ENCODE results near the gene HDGF.

Gene HDGF

DNA sequence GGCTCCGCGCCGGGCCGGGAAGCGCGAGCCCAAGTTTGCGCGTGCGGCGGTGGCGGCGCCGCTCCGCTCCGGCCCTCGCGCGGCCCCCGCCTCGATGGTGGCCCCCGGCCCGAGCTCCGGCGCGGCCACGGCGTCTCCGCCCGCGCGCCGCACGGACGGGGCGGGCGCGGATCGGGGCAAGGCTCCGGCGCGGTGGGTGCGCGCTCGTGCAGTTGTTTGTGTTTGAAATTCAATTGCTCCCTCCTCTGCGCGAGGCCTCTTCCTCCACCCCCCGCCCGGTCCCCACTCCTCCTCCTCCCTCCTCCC is at the start of gene HDGF:
Gene HDGF, minus strand, starts transcription at position 225 of the 306 bp plus-strand sequence. CDS start 246 bp downstream, outside the sequence.
- no peak for DNase-seq

DNA sequence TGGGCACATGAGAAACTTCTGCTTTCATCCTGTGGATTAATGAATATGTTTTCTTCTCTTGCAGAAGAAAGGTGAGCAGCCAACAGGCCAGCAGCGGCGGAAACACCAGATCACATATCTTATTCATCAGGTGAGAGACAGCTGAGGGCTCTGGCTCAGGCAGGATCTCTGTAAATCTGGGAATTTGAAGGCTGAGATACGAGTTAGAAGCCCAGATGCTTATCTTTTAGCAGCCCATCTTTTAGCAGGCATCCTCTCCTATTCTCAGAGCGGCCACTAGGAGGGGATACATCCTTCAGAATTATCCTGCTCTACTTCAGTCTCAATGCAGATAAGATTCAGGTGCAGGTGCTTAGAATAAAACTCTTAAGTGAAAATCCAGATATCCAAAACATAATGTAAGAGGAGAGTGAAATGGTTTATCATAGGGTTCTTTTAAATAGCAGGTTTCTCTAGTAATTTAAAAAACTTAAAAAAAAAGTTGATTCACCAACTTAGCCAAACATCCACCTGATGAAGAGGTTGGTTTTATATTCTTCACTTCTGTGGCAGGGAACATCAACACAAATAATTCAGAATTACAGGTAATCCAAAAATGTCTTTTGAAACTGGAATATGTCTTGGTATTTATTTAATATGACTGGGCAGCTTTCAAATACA is 45.9 kb upstream of the HDGF start:
- peak; percentile 2 for DNase-seq

DNA sequence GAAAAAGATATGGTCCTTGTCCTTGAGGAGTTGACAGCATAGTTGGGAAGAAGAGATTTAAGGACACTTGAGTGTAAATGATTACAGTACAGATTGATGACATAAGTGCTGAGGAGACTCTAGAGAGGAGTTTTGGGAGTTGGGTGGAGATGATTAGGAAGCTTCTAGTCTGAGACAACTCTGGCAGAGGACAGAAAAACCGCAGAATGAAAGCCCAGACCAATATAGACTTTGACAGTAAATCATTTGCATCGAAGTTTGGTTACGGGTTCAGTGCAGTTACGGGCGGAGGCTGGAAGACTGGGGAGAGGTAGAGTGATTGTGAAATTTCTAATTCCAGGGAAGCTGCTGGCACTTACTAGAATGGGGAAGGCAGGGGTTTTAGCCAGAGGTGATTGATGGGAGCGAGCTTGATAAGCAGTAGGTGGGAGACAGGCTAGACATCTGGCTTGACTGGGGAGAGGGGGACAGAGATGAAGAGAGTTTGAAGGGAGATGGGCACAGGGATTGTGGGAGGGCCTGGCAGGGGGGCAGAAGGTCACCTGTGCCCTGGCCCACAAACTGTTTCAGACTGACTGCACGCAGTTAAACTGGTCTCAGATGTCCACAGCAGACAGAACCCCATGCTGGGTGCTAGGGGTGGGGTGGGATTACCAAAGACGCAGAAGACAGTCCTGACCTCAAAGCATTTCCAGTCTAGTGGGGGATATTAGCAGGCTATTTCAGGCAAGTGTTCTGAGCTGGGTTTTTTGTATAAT is 45.0 kb upstream of the HDGF start:
- no peak for DNase-seq

DNA sequence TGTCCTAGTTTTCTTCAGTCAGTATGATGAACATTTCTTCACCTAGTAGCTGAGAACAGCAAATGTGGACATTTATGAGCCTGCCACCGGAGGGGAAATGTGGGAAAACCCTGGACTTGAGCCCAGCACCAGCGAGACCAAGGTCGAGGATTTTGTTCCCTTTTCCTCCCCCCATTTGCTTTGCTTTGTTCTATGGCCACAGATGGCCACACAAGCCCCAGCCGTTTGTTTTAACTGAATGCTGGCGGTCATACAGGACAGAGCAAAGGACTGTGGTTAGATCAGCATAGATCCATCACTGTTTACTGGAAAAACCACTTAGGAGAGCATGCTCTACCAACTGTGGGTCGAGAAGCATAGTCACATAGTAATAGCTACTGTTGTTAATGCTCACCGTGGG is 44.3 kb upstream of the HDGF start:
- no peak for DNase-seq

DNA sequence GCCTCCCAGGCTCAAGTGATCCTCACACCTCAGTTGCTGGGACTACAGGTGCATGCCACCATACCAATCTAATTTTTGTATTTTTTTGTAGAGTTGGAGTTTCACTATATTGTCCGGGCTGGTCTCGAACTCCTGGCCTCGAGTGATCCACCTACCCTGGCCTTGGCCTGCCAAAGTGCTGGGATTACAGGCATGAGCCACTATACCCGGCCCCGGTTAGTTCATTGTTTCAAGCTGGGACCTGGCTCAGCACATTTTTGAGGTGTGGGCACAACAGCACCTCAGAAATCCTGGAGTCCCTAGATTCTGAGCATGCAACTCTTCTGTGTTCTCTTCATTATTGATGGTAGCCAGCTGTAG is 43.9 kb upstream of the HDGF start:
- DNase-seq = no peak

DNA sequence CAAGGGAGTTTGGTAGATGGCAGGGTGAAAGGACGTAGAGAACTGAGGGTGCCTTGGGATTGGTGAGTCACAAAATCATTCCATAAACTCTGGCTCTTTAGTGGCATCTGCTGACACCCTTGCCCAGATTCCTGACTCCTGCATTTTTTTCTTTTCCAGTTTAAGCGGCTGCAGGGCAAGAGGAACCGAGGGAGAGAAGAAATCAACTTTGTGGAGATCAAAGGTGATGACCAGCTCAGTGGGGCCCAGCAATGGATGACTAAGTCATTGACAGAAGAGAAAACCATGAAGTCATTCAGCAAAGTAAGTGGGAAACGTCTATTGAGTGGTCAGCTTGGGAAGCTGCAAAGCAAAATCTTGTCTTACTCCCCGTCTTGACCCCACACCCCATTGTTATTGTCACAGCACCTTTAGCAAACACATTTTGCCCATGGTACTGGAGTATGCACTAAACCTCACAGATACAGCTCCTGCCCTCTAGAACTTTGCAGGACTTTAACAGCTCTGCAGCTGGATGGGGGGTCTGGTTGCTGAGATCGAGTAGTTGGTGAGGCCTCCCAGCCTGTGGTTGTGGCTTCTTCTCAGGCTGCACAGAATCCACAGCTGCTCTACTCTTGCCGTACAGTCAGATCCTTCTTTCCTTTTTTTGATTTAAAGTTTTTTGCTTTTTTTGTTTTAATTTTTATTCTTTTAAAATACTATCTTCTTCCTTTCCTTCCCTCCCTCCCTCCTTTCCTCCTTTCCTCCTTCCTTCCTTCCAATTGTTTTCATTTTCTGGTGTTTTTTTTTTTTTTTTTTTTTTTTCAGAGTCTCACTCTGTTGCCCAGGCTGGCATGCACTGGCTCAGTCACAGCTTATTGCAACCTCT is 43.3 kb upstream of the HDGF start:
- DNase-seq = no peak

DNA sequence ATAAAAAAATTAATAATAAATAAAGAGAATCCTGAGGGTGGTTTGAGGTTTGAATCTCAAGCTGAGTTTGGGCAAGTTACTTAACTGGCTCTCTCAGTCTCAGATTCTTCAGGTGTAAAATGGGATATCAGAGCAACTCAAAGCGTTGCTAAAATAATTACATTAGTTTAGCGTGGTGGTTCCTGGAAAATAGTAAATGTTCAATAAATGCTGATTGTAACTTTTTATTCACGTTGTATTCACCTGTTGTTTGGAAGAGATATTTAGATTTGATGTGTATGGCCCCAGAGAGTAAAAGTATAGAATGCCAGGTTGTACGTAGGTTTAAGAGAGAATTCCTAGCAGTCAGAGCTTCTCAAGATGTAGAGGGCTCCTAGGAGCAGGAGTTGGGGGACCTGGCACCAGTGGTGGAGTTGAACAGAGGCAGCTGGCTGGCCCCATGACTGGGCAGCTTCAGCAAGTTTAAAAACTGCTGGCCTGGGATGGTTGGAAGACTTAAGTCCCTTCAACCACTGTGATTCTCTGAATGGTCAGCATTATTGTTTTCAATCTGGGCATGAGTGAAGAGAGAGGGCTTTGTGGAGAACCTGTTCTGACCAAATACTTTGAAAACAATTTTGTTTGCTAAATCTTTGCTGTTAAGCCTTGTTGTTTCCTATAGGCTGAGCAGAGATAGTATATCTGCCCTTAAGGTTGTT is 38.3 kb upstream of the HDGF start:
- DNase-seq = no peak

DNA sequence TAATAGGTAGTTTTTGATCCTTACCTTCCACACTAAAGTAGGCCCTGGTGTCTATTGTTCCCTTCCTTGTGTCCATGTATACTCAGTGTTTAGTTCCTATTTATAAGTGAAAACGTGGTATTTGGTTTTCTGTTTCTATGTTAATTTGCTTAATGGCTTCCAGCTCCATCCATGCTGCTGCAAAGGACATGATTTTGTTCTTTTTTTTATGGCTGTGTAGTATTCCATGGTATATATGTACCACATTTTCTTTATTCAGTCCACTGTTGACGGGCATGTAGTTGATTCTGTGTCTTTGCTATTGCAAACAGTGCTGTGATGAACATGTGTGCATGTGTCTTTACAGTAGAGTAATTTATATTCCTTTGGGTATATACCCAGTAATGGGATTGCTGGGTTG is 36.7 kb upstream of the HDGF start:
- no peak for DNase-seq

DNA sequence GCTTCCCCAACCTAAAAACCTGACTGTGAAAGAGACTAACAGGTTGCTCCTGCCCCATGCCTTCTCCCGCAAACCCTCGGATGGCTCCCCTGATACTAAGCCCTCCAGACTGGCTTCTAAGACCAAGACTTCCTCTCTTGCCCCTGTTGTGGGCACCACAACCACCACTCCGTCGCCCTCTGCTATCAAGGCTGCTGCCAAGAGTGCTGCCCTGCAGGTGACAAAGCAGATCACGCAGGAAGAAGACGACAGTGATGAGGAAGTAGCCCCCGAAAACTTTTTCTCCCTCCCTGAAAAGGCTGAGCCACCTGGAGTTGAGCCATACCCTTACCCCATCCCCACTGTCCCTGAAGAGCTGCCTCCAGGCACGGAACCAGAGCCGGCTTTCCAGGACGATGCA is 35.2 kb upstream of the HDGF start:
- DNase-seq = no peak

DNA sequence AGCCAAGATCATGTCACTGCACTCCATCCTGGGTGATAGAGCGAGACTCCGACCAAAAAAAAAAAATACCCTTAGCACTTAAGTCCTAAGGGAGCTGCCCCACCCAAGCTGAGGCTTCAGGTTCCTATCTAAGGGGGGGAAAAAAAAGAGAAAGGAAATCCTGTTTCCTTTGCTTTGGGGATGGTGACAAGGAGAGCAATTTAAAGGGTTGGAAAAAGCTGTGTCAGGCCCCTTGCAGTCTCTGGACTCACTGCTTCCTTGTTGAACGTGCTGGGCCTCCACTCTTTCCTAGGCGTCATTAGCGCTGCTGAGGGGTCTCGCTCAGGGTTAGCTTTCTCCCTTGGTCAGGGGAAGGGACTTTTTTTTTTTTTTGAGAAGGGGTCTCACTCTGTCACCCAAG is 34.0 kb upstream of the HDGF start:
- DNase-seq = no peak

DNA sequence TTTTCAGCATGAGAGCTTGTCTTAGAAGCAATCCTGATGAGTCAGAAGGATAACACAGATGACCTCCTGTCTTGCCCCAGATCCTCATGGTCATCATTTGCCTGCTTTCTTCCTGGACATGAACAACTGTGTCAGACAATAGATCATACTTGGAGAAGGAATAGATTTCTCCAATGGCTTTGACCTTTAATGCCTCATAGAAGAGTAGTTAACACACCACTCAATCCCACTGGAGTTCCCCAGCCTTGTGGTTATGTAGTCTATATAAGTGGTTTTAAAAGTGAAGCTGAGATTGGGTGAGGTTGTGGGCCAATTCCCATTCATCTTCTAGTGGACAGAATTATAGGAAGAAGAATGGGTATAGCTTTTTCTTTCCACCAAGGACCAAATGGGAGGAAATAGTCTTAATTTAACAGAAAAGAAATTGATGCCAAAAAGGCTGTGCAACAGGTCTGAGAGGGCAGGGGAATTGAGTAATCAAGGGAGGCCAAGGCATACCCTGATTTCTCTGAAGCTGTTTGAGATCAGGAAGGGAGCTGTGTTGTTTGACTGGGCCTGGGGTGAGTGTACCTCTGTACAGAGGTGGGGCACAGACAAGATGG is 30.2 kb upstream of the HDGF start:
- DNase-seq = no peak

DNA sequence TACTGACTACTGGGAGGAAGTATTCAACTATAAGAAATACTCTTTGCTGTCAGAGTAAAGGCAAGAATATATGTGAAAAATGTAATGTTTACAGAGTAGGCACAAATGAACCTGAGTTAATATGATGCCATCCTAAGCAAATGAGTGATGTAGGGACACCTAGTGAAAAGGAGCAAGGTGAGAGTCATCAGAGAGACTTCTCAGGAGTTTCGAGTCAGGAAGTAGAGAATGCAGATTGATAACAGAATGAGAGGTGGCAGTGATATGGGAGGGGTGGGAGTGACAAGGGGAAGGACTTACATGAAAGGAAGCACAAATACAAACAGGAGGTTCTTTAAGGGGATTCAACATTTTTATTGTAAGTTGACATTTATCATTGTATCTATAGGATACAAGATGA is 26.1 kb upstream of the HDGF start:
- DNase-seq = no peak

DNA sequence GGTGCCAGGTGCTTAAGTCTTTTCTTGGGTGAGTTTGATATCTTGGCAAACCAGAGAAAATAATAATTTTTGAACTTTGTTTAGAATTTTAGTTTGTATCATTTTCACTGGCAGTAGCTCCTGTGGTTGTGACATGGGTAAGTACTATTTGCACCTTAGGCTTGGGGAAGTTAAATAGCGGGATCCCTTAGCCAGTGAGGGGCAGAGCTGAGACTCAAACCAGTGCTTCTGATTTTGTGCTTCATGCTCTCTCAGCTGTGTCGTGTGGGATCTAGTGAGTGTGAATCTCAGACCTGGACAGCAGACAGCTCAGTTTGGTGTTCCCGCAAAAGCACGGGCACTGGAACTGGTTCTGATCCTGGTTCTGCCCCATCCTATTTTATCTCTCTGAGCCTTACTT is 25.5 kb upstream of the HDGF start:
- DNase-seq = no peak

DNA sequence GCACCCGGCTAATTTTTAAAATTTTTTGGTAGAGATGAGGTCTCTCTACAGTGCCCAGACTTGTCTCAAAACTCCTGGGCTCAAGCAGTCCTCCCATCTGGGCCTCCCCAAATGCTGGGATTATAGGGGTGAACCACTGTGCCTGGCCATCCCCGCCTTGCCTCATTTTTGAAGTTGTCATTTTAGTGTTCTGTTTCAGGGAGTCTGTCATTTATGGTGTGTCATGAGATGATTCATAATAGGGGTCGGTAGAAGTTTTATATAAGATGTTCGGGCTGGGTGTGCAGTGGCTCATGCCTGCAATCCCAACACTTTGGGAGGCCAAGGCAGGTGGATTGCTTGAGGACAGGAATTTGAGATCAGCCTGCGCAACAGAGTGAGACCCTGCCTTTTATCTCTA is 24.3 kb upstream of the HDGF start:
- DNase-seq = no peak

DNA sequence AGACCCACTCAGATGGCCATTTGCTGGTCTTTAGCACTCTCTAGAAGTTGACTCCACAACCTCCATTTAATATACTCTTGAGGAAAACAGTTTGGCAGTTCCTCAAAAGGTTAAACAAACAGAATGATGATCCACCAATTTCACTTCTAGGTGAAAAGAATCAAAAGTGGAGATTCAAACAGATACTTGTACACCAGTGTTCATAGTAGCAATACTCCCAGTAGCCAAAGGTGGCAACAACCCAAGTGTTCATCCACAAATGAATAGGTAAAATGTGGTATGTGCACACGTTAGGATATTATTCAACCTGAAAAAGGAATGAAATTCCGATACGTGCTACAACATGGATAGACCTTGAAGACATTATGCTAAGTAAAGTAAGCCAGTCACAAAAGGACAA is 22.1 kb upstream of the HDGF start:
- no peak for DNase-seq

DNA sequence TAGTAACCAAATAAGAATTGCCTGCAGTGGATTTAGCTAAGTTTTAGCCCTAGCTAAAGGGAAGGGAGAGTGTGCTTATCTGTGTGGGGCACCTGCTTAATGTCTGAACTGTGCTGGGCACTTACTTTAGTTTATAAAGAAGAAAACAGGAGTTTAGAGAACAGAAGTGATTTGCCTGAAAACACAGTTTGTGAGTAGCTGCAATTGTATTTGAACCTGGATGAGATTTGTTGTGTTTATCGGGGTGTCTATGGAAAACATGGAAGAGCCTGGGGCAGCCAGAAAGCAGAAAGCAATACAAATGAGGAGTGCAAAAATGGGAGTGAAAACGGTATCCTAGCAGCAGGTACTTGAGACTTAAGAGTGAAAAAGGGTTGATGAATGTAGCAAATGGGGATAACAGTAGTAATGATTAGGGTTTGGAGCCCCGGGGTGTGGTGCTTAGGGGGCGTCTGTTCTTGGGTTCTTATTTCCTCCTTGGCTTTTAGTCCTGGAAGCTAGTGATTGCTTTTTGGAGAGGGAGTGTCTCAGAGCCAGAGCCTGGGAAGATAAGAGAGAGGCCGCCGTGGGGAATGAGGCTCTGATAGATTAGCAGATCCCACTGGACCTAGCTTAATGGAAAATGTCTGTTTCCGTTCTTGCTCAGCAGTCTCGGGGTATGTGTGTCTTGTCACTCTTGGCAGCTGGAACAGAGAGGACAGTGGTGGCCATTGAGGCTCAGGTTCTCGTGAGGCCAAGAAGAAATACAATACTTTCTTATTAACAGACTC is 21.4 kb upstream of the HDGF start:
- no peak for DNase-seq

DNA sequence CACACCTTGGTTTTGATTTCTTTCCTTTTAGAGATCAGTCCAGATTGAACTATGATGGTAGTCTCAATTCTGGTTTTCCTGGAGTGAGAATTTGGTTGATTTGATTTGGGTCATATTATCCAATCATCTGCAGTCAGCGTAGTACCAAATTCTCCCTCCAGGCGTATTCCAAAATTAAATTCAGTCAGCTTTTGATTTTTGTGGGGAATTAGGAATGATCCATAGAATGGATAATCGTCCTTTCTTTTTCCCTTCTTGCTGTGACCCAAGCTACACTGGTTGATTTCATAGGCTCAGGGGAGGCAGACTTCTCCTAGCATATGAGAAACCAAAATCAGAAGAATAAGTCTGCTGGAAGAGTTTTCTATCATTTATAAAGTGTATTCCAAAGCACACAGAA is 20.7 kb upstream of the HDGF start:
- DNase-seq = no peak

DNA sequence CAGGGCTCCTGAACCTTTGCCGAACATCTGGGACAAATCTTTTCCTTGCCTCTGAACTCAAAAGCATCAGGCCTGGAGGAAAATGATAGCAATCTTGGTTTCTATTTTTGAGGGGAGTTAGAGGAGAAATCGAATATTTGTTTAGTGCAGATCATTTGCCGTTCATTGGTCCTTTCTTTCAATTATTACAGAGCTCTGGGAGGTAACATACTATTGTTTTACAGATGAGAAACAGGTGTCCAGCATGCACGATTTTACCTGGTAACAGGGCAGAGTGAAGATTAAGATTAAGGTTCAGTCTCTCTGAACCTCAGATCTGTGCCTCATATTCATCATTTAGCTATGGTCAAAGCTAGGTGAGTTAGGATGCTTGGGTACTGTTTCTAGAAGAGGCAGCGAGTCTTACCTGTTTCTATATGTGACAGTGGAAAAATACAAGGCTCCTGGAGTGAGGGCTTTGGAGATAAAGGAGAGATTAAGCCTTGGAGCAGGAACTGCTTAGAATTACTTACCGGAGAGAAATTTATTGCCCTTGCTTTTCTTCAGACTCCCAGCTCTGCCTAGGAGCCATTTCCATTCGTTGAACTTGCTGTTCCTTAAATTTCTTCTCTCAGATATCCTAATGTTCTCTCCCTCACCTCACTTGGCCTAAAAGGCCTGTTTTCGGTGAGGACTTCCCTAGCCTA is 17.3 kb upstream of the HDGF start:
- DNase-seq = no peak

DNA sequence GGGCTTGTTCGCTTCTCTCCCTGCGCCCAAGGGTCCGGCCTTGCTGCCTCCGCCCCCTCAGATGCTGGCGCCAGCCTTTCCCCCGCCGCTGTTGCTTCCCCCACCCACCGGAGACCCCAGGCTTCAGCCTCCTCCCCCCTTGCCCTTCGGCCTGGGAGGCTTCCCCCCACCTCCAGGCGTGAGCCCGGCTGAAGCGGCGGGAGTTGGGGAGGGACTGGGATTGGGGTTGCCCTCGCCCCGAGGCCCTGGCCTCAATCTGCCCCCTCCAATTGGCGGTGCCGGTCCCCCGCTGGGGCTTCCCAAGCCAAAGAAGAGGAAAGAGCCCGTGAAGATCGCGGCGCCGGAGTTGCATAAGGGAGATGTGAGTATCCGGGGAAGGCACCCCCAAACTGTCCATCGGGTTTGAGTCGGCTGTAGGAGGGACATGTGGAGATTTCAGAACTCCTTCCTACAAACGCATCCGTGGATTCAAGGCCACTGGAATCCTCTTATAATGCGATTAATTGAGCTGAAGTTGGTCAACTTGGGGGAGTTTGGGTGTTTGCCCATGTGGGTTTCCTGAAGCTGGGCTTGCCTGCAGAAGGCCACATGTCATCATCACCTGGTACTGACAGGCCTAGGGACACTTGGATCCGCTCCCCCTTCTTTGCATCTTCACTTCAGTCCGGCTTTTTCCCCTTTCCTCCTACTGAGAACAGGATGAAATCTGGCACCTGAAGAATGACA is 16.6 kb upstream of the HDGF start:
- no peak for DNase-seq

DNA sequence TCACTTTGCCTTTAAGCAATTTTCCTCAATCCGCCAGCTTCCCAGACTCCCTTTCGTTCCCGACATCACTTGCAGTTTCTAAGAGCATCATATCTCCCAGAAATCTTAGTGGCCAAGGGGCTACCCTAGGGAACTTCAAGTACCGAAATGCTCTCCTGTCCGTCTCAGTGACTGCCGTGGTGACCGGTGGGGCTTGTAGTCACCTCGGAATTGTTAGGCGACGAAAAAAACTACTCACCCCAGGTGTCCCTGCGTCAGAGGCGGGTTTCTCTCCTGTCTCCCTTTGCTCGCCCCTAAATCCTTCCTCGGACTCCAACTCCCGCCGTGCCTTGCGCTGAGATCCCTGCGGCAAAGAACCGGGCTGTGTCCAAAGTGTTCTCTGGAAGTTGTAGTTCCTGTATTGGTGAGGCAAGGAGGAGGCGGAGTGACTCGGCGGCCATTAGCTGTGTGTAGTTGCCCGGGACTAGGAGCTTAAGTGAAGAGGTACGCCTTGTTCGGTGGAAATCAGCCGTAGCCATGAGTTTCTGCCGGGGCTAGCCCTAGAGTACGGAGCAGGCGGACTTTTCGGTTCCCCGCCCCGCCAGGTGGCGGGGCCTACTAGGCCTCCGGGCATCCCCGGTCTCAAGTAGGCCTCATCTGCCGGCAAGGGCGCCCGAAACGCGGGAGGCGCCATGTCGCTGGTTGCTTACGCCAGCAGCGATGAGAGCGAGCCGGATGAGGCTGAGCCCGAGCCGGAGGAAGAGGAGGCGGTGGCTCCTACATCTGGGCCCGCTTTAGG is 15.8 kb upstream of the HDGF start, which contains the start of gene PRCC:
Gene PRCC, plus strand, starts transcription at position 435 of the 778 bp plus-strand sequence. Its CDS starts 237 bp downstream, at position 672.
- DNase-seq = peak; percentile 99
